Stimulated activated CD4-positive, alpha-beta T cell treated with anti-CD3 and anti-CD28 coated beads, Interleukin-4, amount 100 ng/mL, for 1 hour (primary cell): Measurements from ENCODE around the gene KNTC1.
A peak's percentile ranks its signal among the peaks of the same experiment; 100 is the strongest.
"Not testable (repeated sequence)": the region's sequence is repeated elsewhere in the genome, so short reads cannot be mapped to it uniquely, and the experiment has no call there.

Experiments used
- DNase-seq: peaks from one replicate; pipeline ENCODE4 v3.0.0-alpha.2; 2020

The KNTC1 gene

GRCh38 chr12:122513028-122513427 is 14.0 kb upstream of the KNTC1 start:
- DNase-seq = not testable (repeated sequence)

GRCh38 chr12:122513660-122514059 is 13.4 kb upstream of the KNTC1 start:
- DNase-seq = no peak

- no peak for DNase-seq
Measured at GRCh38 chr12:122515275-122515674, 11.8 kb upstream of the KNTC1 start.

- DNase-seq = no peak
Measured at GRCh38 chr12:122516544-122517361, 10.3 kb upstream of the KNTC1 start.

- no peak for DNase-seq
Measured at GRCh38 chr12:122517877-122518276, 9.2 kb upstream of the KNTC1 start.

- DNase-seq = no peak
Measured at GRCh38 chr12:122518908-122519307, 8.1 kb upstream of the KNTC1 start.

GRCh38 chr12:122519418-122519817 is 7.6 kb upstream of the KNTC1 start:
- no peak for DNase-seq

- no peak for DNase-seq
Measured at GRCh38 chr12:122520676-122521075, 6.4 kb upstream of the KNTC1 start.

- no peak for DNase-seq
Measured at GRCh38 chr12:122523280-122523679, 3.8 kb upstream of the KNTC1 start.

- no peak for DNase-seq
Measured at GRCh38 chr12:122523846-122524718, 3.0 kb upstream of the KNTC1 start.

GRCh38 chr12:122527478-122527944 is 462 bp downstream of the KNTC1 start:
- peak; percentile 40 for DNase-seq

- DNase-seq = no peak
Measured at GRCh38 chr12:122528582-122528981, 1.5 kb downstream of the KNTC1 start.

- DNase-seq = no peak
Measured at GRCh38 chr12:122528992-122529391, 1.9 kb downstream of the KNTC1 start.

- DNase-seq = no peak
Measured at GRCh38 chr12:122533856-122534255, 6.8 kb downstream of the KNTC1 start.

GRCh38 chr12:122537021-122537420 is 10.0 kb downstream of the KNTC1 start:
- no peak for DNase-seq

- DNase-seq = no peak
Measured at GRCh38 chr12:122538496-122538895, 11.4 kb downstream of the KNTC1 start.

- no peak for DNase-seq
Measured at GRCh38 chr12:122544537-122544936, 17.5 kb downstream of the KNTC1 start.

GRCh38 chr12:122545855-122546254 is 18.8 kb downstream of the KNTC1 start:
- no peak for DNase-seq

- no peak for DNase-seq
Measured at GRCh38 chr12:122547330-122547729, 20.3 kb downstream of the KNTC1 start.

GRCh38 chr12:122558745-122559641 is 31.9 kb downstream of the KNTC1 start:
- no peak for DNase-seq

- no peak for DNase-seq
Measured at GRCh38 chr12:122560138-122560537, 33.1 kb downstream of the KNTC1 start.

- no peak for DNase-seq
Measured at GRCh38 chr12:122563361-122563760, 36.3 kb downstream of the KNTC1 start.

GRCh38 chr12:122566816-122567215 is 39.8 kb downstream of the KNTC1 start:
- not testable (repeated sequence) for DNase-seq
